Breast epithelium (tissue), 3 donors: ENCODE results near the gene DPM2.

Experiments used
- CTCF ChIP-seq, 3 donors: fragments of 450-650 bp; IDR thresholded peaks; one replicate each; pipeline ENCODE4 v1.5.1; 2016 to 2017; ENCODE audit warnings: antibody characterized with exemption in 3 of 3, mild to moderate bottlenecking in 3 of 3, moderate library complexity in 3 of 3
- POLR2A ChIP-seq: fragments of 450-650 bp; IDR thresholded peaks from one replicate; pipeline ENCODE4 v1.6.1; 2016; ENCODE audit warnings: antibody characterized with exemption, mild to moderate bottlenecking, moderate library complexity

GRCh38 chr9:127977884-127978647 is 40.4 kb upstream of the DPM2 start:
- TF ChIP-seq CTCF (IDR thresholded peaks at IDR 0.05) (no peak), POLR2A (no peak)
